Measurements from ENCODE around the gene MTERF4.

The MTERF4 gene

DNA sequence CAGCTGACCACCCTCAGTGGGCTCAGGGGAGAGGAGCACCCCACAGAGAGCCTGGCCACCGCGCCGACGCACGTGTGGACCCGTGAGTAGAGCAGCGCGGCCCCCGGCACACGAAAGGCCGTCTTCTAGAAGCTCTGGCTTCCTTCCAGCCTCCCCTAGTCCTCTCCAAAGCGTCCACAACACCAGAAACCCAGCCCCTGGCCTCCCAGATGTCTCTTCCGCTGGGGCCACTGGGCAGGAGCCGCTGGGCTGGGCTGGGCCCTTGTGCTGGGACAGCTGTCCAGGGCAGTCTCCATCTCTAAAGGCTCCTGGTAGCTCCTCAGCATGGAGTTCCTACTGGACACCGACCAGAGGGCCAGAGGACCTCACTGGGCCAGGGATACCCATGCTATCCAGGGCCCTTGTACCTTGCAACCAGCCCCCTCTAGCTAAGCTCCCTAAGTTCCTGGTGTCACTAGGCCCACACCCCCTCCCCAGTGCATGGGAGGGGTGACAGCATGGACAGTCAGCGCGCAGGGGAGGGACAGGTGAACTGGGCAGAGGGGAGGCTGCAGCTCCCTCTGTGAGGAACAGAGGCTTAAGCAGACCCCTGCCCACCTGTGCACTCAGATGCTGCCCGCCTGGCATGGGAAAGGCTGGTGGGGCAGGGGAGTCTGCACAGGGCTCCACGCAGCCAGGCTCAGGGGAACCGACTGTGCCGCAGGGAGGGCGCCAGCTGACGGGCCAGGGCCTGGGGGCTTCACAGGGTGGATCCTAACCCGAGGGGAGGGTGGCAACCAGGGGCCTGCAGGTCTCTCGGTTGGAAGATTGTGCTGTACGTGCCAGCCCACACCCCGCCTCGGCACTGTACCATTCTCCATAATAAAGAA lies 32.9 kb downstream of the MTERF4 start:
- DNase-seq = no peak

DNA sequence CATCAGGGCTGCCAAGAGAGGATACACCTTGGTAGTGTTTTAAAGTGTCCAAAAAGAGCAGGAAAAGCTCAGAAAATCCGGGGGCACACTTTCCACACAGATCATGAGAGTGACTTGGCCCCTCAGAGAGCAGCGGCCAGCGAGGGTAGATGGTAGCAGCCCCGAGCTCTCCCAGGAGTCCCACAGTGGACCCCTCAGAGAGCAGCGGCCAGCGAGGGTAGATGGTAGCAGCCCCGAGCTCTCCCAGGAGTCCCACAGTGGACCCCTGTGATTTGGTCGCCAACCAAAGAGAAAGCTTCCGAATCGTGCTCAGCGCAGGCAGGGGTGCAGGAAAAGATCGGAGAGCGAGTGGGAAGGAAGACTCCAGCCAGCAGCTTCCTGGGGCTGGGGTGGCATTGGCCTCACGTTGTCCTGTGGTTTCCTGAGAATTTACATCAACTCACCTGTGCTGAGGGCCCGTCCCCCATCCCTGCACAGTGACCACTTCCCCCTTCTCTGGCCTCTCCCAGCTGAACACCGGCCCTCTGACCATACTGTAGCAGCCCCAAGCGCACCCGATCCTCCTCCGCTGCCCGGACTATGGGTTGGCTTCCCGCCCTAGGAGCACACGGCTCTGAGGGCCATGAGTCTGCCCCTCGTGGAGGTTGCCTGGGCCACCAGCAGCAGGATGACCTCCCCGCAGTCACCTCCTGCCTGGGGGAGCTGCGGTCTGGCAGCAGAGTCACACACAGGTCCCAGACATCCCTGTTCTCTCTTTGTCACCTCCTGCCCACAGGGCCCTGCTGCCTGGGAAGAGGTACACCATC lies 33.7 kb downstream of the MTERF4 start:
- DNase-seq = no peak

DNA sequence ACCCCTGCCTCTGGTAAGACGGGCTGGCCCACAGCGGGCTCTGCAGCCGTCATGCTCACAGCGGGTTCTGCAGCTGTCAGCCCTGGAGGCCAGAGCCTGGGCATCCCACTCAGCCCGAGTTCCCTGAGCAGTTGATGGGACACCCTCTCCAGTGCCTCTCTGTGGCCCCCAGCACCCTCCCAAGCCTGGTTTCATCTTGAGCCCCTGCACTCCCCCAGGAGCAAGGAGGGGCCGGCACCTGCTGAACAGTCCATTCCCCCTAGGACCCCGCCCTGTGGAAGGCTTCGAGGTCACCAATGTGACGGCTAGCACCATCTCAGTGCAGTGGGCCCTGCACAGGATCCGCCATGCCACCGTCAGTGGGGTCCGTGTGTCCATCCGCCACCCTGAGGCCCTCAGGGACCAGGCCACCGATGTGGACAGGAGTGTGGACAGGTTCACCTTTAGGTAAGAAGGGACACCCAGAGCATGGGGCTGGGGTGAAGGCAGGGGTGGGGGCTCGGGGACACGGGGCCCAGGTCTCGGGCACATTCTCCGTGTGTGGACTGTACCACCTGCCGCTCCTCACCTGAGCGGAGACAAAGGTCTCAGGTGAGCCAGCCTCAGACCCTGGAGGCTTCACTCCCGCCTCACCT lies 34.5 kb downstream of the MTERF4 start:
- no peak for DNase-seq

DNA sequence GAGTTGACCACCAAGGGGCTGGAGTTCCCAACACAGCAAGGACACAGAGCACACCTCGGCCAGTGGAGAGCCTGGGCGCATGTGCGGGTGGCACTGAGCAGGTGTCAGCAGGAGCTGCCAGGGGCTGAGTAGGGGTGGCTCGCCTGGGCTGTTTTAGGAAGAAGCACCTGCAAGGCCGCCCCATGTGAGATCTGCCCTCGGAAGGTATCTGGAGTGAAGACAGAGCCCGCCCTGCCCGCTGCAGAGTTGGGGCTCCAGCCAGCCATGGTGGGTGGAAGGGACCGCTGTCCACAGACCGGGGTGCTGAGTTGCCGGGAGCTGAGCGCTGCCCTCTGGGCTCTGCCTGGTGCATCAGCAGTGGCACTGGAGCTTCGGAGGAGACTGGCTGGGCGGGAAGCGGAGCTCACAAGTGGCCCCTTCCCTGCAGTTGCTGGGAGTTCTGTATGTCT lies 35.2 kb downstream of the MTERF4 start:
- DNase-seq = no peak

DNA sequence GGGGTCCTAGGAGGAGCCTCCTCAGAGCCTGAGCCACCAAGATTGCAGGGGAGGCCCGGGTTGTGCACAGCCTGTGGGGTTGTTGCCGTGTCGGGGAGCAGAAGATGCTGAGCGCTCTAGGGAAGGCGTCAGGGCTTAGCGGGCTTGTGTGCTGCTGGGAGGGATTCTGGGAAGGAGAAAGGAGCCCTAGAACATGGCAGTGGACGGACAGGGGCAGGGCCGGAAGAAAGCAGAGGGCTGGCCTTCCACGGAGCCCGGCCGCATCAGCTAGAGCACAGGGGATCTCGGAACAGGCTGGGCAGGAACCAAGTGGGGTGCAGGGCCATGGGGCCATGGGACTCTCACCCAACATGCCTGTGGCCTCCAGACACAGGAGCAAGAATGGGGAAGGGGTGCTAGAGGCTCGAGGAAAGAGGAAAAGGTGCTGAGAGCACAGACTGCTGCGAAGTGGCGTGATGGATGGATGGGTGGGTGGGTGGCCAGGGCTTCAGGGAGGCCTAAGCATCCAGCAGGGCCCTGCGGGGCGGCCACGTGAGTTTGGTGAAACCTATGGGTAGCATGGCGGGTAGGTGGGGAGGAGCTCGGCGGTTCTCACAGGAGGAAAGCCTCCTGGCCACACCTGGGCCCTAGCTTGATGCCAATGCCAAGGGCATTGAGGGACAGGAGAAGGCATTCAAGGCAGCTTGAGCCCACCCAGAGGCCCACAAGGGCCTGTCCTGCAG lies 35.8 kb downstream of the MTERF4 start:
- no peak for DNase-seq

DNA sequence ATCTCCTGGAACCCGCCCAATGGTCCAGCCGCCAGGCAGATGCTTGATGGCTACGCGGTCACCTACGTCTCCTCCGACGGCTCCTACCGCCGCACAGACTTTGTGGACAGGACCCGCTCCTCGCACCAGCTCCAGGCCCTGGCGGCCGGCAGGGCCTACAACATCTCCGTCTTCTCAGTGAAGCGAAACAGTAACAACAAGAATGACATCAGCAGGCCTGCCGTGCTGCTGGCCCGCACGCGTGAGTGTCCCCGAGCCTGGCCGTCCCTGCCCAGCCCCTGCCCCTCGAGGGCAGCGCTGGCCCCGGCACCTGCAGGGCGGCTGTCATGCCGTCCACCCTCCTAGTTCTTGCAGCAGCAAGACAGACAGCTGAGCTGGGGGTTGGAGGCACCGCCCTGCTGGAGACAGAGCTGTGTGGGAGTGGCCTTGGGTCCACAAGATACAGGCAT lies 36.7 kb downstream of the MTERF4 start:
- DNase-seq = no peak

DNA sequence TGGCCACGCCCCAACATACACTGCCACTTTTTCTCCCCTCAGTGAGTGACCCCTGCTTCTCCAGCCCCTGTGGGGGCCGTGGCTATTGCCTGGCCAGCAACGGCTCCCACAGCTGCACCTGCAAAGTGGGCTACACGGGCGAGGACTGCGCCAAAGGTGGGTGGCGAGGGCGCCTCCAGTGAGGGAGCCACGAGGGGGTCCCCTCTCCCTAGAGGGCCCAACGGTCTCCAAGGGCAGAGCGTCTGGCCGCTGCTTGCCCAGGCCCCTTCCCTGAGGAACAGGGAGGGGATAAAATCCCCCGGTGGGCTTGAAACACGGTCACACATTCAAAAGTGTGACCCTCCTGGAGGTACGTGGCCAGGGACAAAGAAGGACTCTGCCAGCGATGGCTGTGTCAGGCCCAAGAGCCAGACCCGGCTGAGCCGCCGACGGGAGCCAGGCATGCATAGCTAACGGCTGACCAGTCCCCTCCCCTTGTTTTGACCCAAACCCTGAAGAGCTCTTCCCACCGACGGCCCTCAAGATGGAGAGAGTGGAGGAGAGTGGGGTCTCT lies 37.2 kb downstream of the MTERF4 start:
- no peak for DNase-seq

DNA sequence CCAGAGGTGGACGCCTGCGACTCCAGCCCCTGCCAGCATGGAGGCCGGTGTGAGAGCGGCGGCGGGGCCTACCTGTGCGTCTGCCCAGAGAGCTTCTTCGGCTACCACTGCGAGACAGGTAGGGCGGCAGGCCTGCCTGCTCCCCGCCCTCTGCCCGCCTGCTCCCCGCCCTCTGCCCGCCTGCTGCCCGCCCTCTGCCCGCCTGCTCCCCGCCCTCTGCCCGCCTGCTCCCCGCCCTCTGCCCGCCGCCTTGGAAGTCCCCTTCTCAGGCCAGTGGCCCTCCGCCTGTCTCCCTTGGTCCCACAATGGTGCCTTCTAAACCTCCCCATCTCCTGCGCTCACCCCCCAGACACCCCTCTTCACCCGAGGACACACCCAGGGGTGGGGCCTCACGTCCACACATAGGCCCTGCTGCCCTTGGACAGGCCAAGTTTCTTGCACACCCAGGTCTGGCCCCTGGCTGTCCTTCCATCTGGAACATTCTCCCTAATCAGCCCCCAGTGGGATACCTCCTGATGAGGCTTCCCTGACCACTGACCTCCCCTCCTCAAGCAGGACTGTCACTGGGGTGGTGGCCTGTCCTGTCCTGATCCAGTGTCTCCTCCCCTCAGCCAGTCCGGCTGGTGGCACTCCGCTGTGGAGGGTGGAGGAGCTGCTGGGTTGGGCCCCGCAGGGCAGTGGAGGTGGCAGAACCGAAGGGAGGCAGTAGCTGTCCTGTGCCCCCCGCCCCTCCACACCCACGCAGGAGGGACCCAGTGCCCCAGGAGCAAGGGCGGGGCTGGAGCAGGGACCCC lies 37.9 kb downstream of the MTERF4 start:
- DNase-seq = no peak

DNA sequence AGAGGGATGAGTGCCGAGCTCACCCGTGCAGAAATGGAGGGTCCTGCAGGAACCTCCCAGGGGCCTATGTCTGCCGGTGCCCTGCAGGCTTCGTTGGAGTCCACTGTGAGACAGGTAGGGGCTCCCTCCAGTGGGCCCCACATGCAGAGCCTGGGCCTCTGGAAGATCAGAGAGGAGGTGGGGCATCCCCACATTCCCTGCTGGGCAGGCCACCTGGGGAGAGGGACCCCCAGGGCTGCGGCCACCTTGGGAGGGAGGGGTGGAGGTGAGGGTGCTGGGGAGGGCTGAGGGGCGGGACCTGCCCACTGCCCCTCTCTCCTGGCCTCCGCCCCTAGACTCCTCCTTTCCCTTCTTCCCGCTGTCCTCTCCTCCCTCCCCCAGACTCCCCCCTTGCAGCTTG lies 38.5 kb downstream of the MTERF4 start:
- no peak for DNase-seq

DNA sequence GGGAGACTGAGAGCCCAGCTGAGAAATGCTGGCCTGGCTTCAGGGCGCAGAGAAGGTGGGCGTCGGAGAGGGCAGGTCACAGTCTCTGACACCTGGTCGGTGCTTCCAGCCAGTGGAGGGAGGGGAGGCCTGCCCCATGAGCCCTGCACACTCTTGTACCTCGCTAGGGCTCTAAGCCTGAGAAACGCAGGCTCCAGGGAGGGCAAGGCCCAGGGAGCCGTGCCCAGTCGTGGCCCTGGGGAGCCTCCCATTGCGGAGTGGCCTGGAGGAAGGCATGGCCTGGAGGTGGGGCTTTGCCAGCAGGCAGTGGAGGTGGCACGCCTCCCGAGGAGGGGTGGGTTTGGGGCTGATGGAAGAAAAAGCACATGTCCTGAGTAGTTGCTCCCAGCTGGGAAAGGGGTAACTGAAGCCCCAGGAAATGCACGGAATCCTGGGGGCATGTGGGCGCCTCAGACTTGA lies 39.0 kb downstream of the MTERF4 start:
- DNase-seq = no peak

DNA sequence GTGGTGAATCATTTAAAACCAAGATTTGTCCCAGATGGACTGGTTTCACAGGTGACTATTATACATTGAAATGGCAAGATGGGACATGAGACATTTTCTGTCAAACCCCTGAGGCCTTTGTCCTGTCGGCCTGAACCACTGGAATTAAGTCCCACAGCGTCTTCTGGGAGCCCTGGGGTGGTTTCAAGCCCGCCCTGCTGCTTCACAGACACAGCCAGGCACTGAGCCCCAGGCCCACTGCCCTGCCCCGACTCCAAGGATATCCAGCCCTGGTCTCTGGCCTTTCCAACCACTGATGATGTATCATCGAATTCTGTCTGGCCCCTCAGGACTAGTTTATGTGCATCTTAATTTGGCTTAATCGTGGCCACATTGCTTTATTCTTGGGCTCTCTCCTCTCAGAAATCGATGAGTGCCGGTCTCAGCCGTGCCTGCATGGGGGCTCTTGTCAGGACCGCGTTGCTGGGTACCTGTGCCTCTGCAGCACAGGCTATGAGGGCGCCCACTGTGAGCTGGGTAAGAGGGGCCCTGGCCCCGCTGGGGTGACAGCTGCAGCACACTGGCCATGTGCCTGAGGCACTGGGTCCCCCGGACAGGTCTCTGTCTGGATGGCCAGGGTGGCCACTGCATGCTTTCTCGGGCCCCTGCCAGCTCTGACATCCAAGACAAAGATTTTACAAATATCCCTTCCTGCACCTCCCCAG lies 39.5 kb downstream of the MTERF4 start:
- no peak for DNase-seq

DNA sequence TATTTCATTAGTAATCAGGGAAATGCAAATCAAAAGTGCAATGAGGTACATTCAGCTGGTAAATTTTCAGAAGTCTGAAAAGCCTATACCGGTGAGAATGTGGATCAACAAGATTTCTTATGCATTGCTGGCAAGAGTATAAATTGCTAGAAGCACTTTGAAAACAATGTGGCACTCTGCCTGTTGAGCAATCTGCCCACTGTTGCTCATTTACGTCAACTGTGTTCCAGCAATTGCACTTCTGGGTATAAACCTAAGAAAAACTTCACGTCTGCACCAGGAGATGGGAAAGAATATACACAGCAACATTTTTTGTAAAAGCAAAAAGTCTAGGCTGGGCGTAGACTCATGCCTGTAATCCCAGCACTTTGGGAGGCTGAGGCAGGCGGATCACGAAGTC lies 40.8 kb downstream of the MTERF4 start:
- no peak for DNase-seq

DNA sequence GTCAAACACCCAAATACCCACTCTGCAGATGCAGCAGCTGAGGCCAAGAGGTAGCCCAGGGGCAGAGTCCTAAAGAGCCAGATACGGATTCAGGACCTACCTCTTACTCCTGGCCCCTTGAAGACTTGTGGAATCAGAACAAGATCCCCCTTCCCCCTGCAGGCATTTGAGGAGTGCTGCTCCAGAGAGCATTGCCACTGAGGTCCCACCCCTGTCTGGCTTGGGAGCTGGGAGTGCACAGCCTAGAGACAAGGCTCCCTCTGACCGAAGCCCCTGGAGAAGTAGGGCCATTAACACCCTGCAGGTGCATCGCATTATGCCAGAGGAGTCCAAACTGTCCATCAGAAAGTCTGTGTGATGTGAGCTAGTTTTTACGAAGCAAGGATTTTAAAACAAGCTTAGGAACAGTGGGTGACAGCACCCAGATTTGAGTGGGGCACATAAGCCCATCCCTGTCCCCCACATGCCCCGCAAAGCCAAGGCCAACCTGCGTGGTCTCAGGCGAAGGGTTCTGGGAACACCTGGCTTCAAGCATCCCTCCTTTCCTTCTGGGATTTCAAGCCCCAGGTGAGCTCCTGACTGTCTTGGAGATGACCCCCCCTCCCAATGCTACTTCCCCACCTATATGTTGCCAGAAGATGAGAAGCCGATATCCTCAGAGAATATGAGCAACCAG lies 48.4 kb downstream of the MTERF4 start:
- no peak for DNase-seq

DNA sequence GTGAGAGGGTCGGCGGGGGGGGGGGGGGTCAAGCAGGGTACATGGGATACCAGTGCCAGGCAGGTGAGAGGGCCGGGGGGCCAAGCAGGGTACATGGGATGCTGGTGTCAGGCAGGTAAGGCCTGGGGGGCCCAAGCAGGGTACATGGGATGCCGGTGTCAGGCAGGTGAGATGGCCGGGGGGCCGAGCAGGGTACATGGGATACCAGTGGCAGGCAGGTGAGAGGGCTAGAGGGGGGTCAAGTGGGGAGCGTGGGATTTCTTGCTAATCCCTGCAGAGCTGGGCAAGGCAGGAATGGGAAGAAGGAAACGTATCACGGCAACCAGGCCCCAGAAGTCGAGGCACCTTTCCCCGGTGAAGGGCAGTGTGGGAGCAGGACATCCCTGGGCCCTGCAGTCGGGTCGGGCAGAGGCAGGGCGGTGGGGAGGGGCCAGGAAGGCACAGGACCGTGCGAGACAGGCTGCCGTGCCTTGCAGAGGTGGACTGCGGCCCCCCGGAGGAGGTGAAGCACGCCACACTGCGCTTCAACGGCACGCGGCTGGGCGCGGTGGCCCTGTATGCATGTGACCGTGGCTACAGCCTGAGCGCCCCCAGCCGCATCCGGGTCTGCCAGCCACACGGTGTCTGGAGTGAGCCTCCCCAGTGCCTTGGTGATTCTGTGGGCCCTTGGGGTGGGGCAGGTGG lies 49.3 kb downstream of the MTERF4 start:
- DNase-seq = no peak

DNA sequence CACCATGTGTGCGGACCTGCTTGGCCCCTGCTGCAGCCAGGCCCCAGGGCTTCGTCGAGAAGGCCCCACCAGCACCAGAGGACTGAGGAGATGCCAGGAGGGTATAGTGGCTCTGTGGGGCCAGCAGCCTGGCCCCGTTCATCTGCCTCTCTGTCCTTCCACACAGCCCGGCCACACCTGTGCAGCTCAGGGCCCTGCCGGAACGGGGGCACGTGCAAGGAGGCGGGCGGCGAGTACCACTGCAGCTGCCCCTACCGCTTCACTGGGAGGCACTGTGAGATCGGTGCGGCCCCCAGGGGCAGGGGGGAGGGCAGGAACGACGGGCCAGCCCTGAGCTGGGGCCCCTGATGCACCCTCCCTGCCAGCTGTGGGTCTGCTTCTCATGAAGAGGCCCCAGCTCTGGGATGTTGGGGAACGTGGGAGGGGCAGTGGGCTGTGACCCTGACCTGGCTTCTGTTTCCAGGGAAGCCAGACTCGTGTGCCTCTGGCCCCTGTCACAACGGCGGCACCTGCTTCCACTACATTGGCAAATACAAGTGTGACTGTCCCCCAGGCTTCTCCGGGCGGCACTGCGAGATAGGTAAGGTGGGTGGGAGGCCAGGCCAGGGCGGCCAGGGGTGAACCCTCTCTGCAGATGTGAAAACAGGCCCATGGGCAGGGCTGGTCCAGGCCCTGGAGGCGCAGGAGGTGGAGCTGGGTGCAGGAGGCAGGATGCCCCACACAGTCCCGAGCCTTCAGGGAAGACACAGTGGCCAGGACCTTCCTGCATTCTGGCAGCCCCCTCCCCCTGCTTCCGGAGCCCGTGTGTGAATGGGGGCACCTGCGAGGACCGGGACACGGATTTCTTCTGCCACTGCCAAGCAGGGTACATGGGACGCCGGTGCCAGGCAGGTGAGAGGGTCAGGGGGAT lies 50.3 kb downstream of the MTERF4 start:
- DNase-seq = no peak

DNA sequence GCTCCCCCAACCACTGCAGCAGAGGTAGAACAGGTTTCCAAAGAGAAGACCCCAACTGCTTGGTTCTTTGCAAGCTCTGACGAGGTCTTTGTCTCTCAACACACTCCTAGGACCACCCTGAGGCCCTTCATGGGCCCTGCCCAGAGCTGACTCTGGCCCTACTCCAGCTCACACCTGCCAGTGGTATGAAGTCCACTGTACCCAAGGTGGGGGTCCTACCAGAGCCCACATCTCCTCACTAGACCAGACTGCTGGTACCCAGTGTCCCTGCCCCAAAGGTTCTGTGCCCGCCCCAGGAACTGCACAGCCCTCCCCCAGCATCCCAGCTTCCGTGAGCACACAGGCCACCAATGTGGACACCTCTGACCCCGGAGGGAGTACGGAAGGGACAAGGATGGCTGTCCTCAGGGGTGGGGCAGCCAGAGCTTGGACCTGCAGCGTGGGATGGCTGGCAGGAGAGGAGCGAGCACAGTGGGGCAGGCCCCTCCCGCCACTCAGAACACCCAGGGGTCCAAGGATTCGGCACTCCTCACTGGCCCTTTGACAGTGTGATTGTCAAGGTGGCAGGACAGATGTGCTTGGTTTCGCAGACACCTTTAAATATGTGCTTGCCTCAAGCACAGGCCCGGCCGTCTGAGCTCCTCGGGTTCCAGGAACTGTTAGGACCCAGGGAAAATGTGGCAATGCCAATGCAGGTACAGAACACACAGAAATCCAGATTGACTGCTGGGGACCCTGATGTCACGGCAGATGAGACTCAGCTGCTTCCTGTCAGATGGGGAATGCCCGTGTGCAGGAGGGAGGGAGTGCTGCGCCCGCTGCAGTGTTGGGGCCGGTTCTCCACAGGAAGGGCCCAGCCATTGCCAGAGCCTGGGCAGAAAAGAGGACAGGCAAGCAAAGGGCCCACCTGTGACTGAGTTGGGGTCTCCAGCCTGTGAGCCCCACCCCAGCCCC lies 51.2 kb downstream of the MTERF4 start:
- DNase-seq = no peak
